SK-N-SH treated with all-trans-retinoic acid at 6 μM for 48 hours (cell line): Measurements from ENCODE around the gene ASB3.

ENCODE experiments used
- ATAC-seq: fragments of 200-7000 bp; cut with Tn5 transposase; 3 replicates; pipeline ENCODE4 v1.9.1; 2020; ENCODE audit warnings: mild to moderate bottlenecking, moderate library complexity
- ARNTL ChIP-seq: fragments of 450-650 bp; formaldehyde crosslinking; IDR thresholded peaks from 2 replicates; pipeline ENCODE4 v1.5.0; 2020; ENCODE audit warnings: low read depth, mild to moderate bottlenecking, moderate library complexity, borderline replicate concordance
- BACH2 ChIP-seq: fragments of 250-450 bp; sonication (Bioruptor Pico); IDR thresholded peaks from 2 replicates; pipeline ENCODE4 v1.9.0; 2021; ENCODE audit warnings: mild to moderate bottlenecking, borderline replicate concordance
- CSDC2 ChIP-seq: fragments of 250-450 bp; sonication (Bioruptor Pico); IDR thresholded peaks from 2 replicates; pipeline ENCODE4 v1.5.0; 2020; ENCODE audit warnings: mild to moderate bottlenecking, moderate library complexity
- GLIS3 ChIP-seq: fragments of 250-450 bp; sonication (Bioruptor Pico); IDR thresholded peaks from 2 replicates; pipeline ENCODE4 v1.5.0; 2020; ENCODE audit warnings: mild to moderate bottlenecking, moderate library complexity
- ISL1 ChIP-seq: fragments of 250-450 bp; sonication (Bioruptor Pico); IDR thresholded peaks from 2 replicates; pipeline ENCODE4 v2.1.2; 2022; ENCODE audit warnings: mild to moderate bottlenecking, moderate library complexity
- OSR1 ChIP-seq: fragments of 250-450 bp; sonication (Bioruptor Pico); IDR thresholded peaks from 2 replicates; pipeline ENCODE4 v1.8.0; 2022; ENCODE audit warnings: moderate library complexity, mild to moderate bottlenecking, inconsistent platforms
- RARB ChIP-seq: fragments of 250-450 bp; sonication (Bioruptor Pico); IDR thresholded peaks from 2 replicates; pipeline ENCODE4 v1.8.0; 2021; ENCODE audit warnings: mild to moderate bottlenecking, moderate library complexity
- SNAI2 ChIP-seq: fragments of 250-450 bp; sonication (Bioruptor Pico); IDR thresholded peaks from 2 replicates; pipeline ENCODE4 v1.5.0; 2020; ENCODE audit warnings: mild to moderate bottlenecking, moderate library complexity
- TCF4 ChIP-seq: fragments of 250-450 bp; sonication (Bioruptor Pico); IDR thresholded peaks from 2 replicates; pipeline ENCODE4 v1.8.0; 2021; ENCODE audit warnings: mild to moderate bottlenecking, moderate library complexity, borderline replicate concordance
- ZC3H10 ChIP-seq: fragments of 250-450 bp; sonication (Bioruptor Pico); IDR thresholded peaks from 2 replicates; pipeline ENCODE4 v1.5.1; 2021; ENCODE audit warnings: mild to moderate bottlenecking, moderate library complexity
- ZFP3 ChIP-seq: fragments of 250-450 bp; sonication (Bioruptor Pico); IDR thresholded peaks from 2 replicates; pipeline ENCODE4 v1.5.0; 2020; ENCODE audit warnings: mild to moderate bottlenecking, moderate library complexity
- ZFP30 ChIP-seq: fragments of 450-650 bp; formaldehyde crosslinking; IDR thresholded peaks from 2 replicates; pipeline ENCODE4 v1.5.0; 2022; ENCODE audit warnings: mild to moderate bottlenecking, moderate library complexity
- ZNF565 ChIP-seq: fragments of 450-650 bp; formaldehyde crosslinking; conservative IDR thresholded peaks from 2 replicates; pipeline ENCODE4 v1.5.0; 2020; ENCODE audit warnings: low read depth, mild to moderate bottlenecking, moderate library complexity
- ZNF70 ChIP-seq: fragments of 450-650 bp; formaldehyde crosslinking; IDR thresholded peaks from 2 replicates; pipeline ENCODE4 v1.5.0; 2020; ENCODE audit warnings: mild to moderate bottlenecking, moderate library complexity
- TF ChIP-seq, protein P1 (sequence below): fragments of 250-450 bp; sonication (Bioruptor Pico); IDR thresholded peaks from 2 replicates; pipeline ENCODE4 v1.8.0; 2021; ENCODE audit warnings: low read depth, mild to moderate bottlenecking, moderate library complexity, borderline replicate concordance
- TF ChIP-seq, protein P2 (sequence below): fragments of 250-450 bp; sonication (Bioruptor Pico); IDR thresholded peaks from 2 replicates; pipeline ENCODE4 v1.5.1; 2021; ENCODE audit warnings: mild to moderate bottlenecking, moderate library complexity
- TF ChIP-seq, protein P3 (sequence below): fragments of 250-450 bp; sonication (Bioruptor Pico); IDR thresholded peaks from 2 replicates; pipeline ENCODE4 v1.8.0; 2020; ENCODE audit warnings: mild to moderate bottlenecking, moderate library complexity, borderline replicate concordance
- TF ChIP-seq, protein P4 (sequence below): fragments of 250-450 bp; sonication (Bioruptor Pico); IDR thresholded peaks from 2 replicates; pipeline ENCODE4 v1.5.1; 2020; ENCODE audit warnings: low read depth, mild to moderate bottlenecking, moderate library complexity

Gene ASB3

DNA sequence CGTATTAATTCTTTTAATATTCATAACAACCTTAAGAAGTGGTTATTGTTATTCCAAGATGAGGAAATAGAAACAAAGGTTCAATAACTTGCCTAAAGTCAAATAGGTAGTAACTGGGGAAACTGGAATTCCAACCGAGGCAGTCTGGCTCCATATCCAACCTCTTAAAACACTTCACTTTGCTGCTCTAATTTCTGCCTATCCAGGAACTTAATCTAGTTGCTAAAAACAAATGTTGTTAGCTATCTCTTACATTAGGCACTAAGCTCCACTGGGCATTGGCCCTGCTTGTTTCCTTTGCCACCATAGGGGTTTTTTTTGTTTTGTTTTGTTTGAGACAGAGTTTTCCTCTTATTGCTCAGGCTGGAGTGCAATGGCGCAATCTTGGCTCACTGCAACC, 24.8 kb upstream of the ASB3 start:
- no peak for TF ChIP-seq OSR1 (CRISPR knock-in tag)
- TF ChIP-seq ZNF565 (CRISPR knock-in tag): no peak
- TF ChIP-seq SNAI2 (CRISPR knock-in tag): no peak
- ATAC-seq: no peak

DNA sequence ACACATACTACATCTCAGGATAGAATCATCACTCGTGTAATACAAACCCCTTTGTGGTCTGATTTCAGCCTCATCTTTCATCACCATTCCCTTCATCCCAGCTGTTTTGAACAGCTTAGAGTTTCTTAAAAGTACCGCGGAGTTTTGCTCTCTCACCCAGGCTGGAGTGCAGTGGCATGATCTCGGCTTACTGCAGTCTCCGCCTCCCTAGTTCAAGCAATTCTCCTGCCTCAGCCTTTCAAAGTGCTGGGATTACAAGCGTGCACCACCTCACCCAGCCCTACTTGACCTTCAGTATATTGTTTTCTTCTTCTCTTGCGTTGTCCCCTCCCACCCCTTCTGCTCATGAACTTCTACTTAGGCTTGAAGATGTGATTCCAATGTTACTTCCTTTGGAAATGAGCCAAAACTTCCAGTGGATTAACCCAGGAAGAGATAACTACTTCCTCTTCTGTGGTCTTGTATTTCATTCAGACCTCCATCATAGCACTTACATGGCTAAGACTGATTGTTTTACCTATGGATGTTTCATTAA, 15.9 kb upstream of the ASB3 start:
- no peak for TF ChIP-seq TCF4 (CRISPR knock-in tag)
- TF ChIP-seq OSR1 (CRISPR knock-in tag): no peak
- TF ChIP-seq, protein P1, sequence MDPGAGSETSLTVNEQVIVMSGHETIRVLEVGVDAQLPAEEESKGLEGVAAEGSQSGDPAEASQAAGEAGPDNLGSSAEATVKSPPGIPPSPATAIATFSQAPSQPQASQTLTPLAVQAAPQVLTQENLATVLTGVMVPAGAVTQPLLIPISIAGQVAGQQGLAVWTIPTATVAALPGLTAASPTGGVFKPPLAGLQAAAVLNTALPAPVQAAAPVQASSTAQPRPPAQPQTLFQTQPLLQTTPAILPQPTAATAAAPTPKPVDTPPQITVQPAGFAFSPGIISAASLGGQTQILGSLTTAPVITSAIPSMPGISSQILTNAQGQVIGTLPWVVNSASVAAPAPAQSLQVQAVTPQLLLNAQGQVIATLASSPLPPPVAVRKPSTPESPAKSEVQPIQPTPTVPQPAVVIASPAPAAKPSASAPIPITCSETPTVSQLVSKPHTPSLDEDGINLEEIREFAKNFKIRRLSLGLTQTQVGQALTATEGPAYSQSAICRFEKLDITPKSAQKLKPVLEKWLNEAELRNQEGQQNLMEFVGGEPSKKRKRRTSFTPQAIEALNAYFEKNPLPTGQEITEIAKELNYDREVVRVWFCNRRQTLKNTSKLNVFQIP (CRISPR knock-in tag): no peak
- TF ChIP-seq ZFP30 (CRISPR knock-in tag): no peak
- no peak for ATAC-seq

DNA sequence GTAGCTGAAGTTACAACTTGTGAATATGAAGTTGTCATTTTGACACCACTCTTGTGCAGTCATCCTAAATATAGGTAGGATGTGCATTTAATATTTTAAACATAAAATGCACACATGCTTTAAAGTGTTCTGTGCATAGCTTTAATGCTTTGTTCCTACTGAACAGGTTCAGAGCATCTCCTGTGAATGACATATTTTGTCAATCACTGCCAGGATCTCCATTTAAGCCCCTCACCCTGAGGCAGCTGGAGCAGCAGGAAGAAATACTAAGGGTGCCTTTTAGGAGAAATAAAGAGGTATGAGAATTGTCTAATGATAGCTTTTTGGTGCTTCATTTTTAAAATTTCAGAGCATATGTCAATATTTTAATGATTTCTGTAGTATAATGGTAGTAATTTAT, 14.8 kb upstream of the ASB3 start:
- no peak for TF ChIP-seq ZNF565 (CRISPR knock-in tag)
- TF ChIP-seq, all 23 proteins: peak for 0
- ATAC-seq: no peak

DNA sequence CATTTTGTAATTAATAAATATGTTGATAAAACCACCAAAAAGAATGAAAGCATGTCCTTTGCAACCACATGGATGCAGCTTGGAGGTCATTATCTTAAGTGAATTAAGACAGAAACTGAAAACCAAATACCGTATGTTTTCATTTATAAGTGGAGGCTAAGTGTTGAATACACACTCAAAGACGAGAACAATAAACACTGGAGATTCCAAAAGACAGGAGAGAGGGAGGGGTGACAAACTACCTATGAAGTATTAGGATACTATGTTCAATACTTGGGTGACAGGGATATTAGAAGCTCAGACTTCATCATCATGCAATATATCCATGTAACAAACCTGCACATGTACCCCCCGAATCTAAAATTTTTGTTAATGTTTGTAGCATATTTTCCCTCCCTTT, 7.1 kb upstream of the ASB3 start:
- TF ChIP-seq, protein P1 (CRISPR knock-in tag): no peak
- TF ChIP-seq BACH2 (CRISPR knock-in tag): no peak
- TF ChIP-seq ISL1 (CRISPR knock-in tag): no peak
- no peak for TF ChIP-seq TCF4 (CRISPR knock-in tag)
- TF ChIP-seq CSDC2: no peak
- no peak for TF ChIP-seq ARNTL (CRISPR knock-in tag)
- TF ChIP-seq ZFP3: no peak
- TF ChIP-seq GLIS3 (CRISPR knock-in tag): no peak
- TF ChIP-seq, protein P2, sequence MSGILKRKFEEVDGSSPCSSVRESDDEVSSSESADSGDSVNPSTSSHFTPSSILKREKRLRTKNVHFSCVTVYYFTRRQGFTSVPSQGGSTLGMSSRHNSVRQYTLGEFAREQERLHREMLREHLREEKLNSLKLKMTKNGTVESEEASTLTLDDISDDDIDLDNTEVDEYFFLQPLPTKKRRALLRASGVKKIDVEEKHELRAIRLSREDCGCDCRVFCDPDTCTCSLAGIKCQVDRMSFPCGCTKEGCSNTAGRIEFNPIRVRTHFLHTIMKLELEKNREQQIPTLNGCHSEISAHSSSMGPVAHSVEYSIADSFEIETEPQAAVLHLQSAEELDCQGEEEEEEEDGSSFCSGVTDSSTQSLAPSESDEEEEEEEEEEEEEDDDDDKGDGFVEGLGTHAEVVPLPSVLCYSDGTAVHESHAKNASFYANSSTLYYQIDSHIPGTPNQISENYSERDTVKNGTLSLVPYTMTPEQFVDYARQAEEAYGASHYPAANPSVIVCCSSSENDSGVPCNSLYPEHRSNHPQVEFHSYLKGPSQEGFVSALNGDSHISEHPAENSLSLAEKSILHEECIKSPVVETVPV: no peak
- TF ChIP-seq SNAI2 (CRISPR knock-in tag): no peak
- TF ChIP-seq ZNF70: no peak
- no peak for TF ChIP-seq RARB (CRISPR knock-in tag)
- no peak for ATAC-seq

DNA sequence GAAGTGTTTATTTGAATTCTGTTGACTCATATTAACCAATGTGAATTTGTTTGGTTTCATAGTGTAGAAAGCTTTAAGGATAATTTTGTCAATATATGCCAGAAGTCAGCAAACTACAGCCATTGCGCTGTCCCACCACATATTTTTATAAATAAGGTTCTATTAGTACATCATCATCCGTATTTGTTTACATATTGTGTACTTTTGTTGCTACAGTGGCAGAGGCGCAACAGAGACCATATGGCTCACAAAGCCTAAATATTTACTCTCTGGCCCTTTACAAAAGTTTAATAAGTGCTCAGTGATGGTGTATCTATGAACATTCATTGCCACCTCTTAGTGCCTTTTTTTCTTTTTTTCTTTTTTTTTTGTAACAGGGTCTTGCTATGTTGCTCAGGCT, 6.5 kb upstream of the ASB3 start:
- no peak for ATAC-seq

More for the DNA sequence above, 6.5 kb upstream of the ASB3 start:
- TF ChIP-seq, protein P3, sequence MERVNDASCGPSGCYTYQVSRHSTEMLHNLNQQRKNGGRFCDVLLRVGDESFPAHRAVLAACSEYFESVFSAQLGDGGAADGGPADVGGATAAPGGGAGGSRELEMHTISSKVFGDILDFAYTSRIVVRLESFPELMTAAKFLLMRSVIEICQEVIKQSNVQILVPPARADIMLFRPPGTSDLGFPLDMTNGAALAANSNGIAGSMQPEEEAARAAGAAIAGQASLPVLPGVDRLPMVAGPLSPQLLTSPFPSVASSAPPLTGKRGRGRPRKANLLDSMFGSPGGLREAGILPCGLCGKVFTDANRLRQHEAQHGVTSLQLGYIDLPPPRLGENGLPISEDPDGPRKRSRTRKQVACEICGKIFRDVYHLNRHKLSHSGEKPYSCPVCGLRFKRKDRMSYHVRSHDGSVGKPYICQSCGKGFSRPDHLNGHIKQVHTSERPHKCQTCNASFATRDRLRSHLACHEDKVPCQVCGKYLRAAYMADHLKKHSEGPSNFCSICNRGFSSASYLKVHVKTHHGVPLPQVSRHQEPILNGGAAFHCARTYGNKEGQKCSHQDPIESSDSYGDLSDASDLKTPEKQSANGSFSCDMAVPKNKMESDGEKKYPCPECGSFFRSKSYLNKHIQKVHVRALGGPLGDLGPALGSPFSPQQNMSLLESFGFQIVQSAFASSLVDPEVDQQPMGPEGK (CRISPR knock-in tag): no peak
- no peak for TF ChIP-seq OSR1 (CRISPR knock-in tag)
- no peak for TF ChIP-seq TCF4 (CRISPR knock-in tag)
- TF ChIP-seq BACH2 (CRISPR knock-in tag): no peak
- no peak for TF ChIP-seq ARNTL (CRISPR knock-in tag)
- no peak for TF ChIP-seq ZC3H10 (CRISPR knock-in tag)
- TF ChIP-seq, protein P4, sequence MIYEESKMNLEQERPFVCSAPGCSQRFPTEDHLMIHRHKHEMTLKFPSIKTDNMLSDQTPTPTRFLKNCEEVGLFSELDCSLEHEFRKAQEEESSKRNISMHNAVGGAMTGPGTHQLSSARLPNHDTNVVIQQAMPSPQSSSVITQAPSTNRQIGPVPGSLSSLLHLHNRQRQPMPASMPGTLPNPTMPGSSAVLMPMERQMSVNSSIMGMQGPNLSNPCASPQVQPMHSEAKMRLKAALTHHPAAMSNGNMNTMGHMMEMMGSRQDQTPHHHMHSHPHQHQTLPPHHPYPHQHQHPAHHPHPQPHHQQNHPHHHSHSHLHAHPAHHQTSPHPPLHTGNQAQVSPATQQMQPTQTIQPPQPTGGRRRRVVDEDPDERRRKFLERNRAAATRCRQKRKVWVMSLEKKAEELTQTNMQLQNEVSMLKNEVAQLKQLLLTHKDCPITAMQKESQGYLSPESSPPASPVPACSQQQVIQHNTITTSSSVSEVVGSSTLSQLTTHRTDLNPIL (CRISPR knock-in tag): no peak
- TF ChIP-seq ZFP3: no peak
